GM15510 (cell line): ENCODE results near the gene OVAAL.

ENCODE experiments used
- POLR2A ChIP-seq: IDR thresholded peaks from 3 replicates; pipeline ENCODE4 v1.6.1; 2011; ENCODE audit warnings: borderline replicate concordance; ENCODE audit not compliant: insufficient read length; ENCODE audit errors: extremely low read depth

OVAAL gene

GRCh38 chr1:180532854-180533253, 25.9 kb upstream of the OVAAL start:
- no peak for TF ChIP-seq POLR2A

DNA sequence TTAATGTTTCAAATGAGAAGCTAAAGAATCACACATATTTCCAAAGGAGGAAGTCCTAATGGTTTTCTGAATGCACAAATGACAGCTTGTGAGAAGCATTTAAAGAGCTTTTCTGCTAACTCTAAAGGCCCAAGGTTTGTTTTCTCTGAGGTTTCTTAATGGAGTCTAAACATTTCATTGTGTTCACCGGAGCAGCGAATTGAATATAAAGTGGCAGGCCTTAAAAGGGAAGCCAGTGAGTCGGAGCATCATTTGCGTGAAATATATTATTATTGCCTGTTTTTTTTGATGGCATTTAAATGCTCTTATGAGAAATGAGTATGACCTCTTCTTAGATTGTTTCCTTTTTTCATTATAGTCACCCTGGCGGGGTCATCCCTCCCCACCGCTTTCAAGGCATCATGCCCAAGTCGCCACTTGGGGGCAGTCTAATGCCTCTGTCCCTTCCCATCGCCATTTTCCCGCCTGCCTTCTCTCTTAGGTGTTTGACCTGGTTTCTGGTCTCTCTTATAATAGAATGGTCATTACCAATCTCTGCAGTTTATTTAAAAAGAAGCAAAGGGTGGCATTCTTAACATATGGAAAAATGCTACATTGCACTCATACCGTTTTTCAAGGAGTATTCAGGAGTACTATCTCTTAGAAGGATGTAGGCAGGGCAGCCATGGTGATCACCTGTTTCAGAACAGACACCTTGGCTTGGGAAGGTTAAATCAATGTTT, 25.3 kb upstream of the OVAAL start:
- TF ChIP-seq POLR2A, result no peak

DNA sequence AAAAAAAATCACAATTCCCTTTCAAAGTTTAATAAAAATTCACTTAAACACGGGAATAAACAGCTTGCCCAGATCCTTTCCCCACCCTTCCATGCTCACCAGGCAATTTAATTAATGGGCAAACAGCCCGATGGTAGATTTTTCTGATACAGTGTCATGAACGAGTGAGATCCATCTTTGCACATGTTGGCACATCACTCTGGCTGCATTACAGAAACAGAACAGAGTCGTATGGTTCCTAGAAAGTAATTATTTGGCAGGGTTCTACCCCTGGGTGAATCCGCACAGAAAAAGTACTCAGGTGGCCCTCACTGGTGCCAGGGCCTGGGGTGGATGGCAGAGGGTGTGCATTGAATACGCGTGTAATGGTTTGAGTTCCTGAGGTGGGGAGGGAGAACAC, 24.6 kb upstream of the OVAAL start:
- TF ChIP-seq POLR2A, result no peak

DNA sequence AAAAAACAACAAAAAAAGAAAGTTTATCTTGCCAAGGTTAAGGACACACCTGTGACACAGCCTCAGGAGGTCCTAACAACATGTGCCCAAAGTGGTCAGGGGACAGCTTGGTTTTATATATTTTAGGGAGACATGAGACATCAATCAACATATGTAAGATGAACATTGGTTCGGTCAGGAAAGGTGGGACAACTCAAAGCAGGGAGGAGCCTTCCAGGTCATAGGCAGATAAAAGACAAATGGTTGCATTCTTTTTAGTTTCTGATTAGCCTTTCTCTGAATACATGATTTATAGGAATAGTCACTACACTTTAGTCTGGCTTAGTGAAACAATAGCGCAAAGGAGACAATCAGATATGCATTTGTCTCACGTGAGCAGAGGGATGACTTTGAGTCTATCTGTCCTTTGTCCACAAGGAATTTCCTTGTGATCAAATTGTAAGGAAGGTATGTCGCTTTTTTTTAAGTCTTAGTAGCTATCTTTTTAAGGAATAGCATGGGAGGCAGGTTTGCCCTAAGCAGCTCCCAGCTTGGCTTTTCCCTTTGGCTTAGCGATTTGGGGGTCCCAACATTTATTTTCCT, 23.3 kb upstream of the OVAAL start:
- TF ChIP-seq POLR2A, result no peak

DNA sequence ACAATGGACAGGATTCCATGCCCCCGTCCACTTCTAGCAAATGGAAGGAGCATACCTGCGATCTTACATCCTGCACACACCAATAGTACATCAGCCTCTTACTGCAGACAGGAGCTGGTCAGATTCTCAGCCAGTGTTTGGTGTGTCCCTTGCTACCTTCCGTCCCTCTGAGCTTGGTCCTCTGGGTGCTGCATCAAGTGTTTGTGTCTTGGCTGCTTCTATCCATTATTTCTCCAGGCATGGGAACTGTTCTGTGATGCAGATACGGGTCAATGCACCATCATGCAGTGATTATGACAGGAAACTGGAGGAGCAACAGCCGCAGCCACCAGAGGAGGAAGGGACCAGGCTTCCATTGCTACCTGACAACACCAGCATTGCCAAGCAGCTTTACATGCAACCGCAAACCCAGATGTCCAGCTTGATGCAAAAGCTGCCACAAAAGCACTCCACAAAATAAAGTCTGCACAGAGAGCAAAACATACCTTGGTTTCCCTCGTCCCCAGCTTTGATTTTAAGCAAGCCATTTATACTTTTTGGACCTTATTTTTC, 21.9 kb upstream of the OVAAL start:
- TF ChIP-seq POLR2A, result no peak

DNA sequence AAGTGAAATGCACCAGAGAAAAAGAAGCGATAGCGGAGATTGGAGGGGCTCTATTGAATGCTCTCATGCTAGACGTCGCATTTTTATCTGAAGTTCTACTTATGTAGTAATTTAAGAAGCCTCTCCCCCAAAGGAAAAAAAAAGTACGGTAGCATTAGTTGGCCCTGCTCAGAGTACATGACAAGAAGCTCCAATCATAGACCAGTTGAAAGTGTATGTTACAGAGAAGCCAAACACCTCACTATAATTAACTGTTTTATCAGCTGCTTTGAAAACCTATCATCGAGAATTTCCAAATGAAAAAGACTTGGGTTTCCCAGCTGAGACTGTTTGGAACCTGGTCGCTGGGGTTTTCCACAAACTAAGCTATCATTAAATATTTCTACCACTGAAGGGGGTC, 19.6 kb upstream of the OVAAL start:
- no peak for TF ChIP-seq POLR2A

DNA sequence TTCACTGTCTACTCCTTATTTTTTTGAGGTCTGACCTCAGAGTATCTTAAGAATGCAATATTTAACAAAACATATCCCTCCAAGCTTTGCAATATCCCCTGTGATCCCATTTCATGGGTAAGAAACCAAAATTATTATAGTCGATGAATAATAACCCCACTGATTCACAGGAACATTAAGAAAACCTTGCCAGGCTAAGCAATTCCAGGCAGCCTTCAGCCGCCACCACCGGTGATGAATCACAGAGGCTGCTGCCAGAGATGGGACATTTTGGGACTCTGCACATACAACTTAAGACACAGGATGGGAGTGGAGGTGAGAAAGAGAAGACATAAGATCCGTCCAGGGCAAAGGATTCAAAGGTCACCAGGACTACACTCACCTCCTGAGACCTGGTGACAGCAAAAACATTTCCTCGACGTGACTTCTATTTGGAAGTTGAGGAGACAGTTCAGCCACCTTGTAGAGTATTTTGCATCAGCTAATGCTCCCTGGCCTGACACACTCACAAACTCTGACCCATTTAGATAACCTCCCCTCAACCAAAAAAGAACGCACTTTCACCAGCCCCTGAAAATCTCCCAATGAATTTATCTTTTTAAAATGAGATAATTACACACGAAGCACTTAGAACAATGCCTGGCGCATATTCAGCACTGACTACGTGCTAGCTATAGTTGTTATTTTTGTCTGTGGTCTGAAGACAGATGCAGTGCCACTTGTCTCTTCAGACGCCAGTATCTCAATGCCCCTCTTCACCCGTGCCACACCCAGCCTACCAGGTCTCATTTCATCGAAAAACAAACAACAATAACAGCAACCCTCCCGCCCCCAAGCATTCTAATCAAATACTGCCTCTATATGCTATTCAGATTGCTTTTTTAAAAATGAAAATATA, 17.8 kb upstream of the OVAAL start:
- no peak for TF ChIP-seq POLR2A

DNA sequence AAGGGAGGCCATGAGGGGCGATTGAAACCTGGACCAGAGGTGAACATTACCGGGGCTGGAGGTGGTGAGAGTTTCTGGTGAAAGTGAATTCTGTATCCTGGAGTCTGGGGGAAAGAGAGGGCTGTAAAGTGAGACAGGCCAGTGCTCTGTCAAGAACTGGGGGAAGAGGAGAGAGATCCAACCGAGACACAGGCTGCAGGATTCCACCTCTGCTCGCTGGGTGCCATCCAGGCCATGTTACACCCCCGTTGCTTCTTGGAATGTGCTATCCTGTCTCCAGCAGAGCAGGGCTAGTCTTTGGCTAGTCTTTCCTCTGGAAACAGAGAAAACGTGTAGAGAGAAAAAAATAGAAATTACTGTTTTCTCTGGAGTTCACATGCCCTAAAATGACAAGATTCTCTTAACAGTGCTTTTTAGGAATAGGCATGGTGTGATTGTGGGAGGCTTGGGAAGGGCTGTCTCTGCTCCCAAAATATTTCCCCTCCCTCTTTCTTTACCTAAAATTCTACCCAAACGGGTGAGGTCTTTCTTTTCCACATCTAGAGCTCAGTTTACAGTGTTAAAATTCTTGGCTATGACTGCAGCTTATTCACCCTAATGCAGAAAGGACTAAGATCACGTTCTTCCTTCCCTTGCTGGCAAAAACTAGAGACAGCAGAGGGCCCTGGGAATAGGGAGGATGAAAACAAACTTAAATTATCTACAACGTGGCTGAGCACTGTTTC, 16.5 kb upstream of the OVAAL start:
- no peak for TF ChIP-seq POLR2A

GRCh38 chr1:180542838-180543145, 16.0 kb upstream of the OVAAL start:
- TF ChIP-seq POLR2A, result no peak

DNA sequence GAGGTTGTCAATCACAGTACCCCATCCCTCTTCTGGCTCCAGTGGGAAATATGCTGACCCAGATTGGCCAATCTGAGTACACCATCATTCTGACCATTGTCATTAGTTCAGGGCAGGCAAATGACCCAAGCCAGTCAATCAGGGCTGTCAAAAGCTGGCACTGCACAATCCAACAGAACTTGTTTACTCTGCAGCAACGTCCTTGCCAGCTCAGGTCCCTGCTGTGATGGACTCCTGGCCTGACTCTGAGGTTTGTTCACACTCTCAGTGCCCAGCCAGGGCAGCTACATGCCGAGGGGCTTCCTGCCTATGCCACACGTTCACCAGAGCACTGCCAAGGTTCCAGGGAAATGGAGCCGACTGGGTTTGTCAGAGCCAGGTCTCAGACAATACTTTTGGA, 14.7 kb upstream of the OVAAL start:
- no peak for TF ChIP-seq POLR2A

- no peak for TF ChIP-seq POLR2A
Observed at GRCh38 chr1:180545991-180546390, 12.8 kb upstream of the OVAAL start.

- no peak for TF ChIP-seq POLR2A
Observed at GRCh38 chr1:180548686-180549317, 10.0 kb upstream of the OVAAL start.

DNA sequence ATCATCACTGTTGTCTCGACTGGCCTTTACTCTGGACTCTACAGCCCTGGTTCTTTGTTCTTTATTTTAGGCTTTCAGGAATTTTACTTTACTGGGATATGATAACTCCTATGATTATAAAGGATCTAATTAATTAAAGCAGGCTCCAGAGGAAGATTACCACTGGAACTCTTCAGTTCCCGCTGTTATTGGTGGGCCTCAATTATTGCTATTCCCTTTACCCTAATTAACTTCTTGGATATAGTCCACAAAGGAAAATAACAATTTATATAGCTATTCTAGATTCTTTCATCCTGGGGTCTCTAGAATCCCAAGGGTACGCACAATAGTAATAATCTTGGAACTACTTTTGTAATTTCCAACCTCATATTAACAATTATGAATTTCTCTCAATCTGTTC, 8.5 kb upstream of the OVAAL start:
- no peak for TF ChIP-seq POLR2A

DNA sequence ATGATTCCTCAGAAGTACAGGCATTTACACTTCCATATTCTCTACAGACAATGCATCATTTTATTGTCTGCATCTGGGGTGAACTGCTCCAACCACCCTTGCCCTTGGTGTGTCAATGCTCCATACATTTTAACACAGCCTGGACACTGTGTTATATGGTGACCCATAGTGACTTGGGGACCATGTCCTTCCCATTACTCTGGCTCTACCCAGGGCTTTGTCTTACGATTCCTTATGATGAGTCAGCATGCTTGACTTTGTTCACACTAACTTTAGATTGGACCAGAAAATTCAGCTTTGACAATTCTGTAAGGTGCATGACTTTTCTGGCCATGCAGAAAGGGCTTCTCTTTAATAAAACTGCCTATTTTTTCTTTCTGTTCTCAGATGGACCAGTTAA, 6.8 kb upstream of the OVAAL start:
- TF ChIP-seq POLR2A, result no peak

DNA sequence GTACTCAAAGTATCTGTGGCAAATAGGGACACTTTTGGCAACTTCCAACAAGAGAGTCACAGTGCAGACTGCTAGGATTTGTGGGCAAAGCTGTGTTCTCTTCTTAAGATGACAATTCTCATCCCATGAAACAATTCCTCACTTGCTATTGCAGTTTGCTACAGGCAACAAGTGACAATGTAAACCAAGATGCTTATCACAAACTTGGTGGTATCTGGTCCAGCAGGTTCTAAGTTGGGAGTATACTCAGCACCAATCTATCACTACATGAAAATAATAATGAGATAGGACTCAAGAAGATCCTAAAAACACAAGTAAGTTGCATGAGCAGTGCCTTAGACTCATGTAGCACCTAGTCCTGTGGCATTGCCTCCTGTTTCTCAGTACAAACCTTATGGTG, 3.4 kb upstream of the OVAAL start:
- TF ChIP-seq POLR2A, result no peak

DNA sequence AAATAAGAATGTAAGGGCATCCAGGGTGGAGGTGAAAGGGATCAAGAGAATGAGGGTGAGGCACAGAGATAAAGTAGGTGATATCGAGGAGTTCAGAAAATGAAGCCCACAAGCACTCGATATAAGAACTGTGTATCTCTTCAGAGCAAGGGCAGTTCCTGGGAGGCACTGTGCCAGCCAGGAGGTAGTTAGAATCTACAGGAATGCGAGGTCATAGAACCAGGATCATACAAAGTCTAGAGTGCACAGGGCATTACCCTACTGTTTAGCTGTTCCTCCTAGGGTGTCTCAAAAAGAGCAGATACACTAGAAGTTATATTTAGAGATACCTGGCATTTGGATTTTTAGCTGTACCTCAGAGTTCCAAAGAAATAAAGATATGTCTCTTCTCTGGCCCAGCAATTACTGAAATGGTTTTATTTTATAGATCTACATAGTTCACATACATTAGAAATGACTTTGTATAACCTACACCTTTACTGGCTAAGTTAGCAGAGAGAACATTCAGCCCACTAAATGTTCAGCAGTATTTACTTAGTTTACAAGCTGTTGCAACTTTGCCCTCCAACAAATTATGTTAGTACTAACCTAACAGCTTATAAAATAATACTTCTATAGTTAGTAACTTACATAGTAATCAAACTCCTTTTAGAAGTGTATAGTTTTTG, 1.6 kb downstream of the OVAAL start:
- TF ChIP-seq POLR2A, result no peak
